Fibroblast of lung (primary cell): ENCODE data around the gene PITX3.

ENCODE experiments used
- CTCF ChIP-seq, 2 donors: IDR thresholded peaks in 1 of 2; conservative IDR thresholded peaks in 1 of 2; 1 replicate in 1 of 2; 2 replicates in 1 of 2; pipeline ENCODE4 v1.5.1; 2011 to 2012; ENCODE audit warnings: low read length in 2 of 2, control low read depth in 1 of 2, inconsistent platforms in 1 of 2, low read depth in 1 of 2, mild to moderate bottlenecking in 1 of 2
- EZH2 ChIP-seq: IDR thresholded peaks from 2 replicates; pipeline ENCODE4 v1.5.1; 2012; ENCODE audit warnings: low read length, control low read depth, mild to moderate bottlenecking; ENCODE audit errors: missing control alignments

DNA sequence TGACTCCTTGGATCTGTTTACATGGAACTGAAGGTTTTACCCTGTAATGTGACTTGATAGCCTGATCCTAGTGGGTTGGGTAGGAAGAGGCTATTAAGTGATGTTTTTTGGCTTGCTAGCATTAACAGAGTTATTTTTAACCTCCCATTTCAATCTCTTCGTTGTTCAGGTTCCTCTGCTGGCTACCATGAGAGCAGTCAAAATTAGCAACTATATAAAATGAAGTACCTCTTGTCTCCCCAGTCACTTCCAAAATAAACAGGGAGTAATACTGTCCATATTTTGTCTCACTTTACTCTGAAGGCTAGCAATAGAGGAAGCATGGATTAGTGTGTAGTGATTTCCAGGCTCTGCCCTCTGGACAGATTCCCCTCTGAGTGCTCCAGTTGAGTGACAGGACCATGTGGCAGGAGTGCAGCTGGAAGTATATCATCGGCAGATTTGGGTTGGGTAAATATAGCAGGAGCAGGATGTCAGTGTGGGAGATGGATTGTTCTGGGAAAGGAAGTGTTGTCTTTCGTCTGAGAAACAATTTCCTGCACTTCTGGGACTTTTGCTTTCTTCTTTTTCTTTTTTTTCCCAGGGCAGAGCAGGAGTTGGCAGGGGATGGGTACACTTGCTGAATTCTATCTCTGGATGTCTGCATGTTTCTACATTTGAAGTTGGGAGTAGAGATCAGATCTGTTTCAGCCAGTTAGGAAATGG, 39.2 kb upstream of the PITX3 start:
- TF ChIP-seq CTCF (conservative IDR thresholded peaks at IDR 0.05 in 1 of 2, IDR thresholded peaks at IDR 0.05 in 1 of 2; ENCODE audit: low read depth in 1 of 2, low read length in 2 of 2): no peak
- no peak for TF ChIP-seq EZH2
